KMS-11 (cell line): ENCODE data around the gene NAP1L5.

Experiments used
- H2AFZ ChIP-seq: fragments of 200-600 bp; sonication (generic); 2 replicates; pipeline ENCODE4 v1.6.1; 2016; ENCODE audit warnings: antibody characterized with exemption, mixed run types, low read depth
- H3K27ac ChIP-seq: fragments of 200-600 bp; sonication (generic); 2 replicates; pipeline ENCODE4 v1.6.1; 2016; ENCODE audit warnings: mild to moderate bottlenecking, mixed run types
- H3K27me3 ChIP-seq: fragments of 200-600 bp; sonication (generic); 2 replicates; pipeline ENCODE4 v1.6.1; 2017; ENCODE audit warnings: mild to moderate bottlenecking, low read depth, mixed run types, moderate library complexity; ENCODE audit not compliant: insufficient read depth
- H3K36me3 ChIP-seq: fragments of 200-600 bp; sonication (generic); 2 replicates; pipeline ENCODE4 v1.6.1; 2017; ENCODE audit warnings: mild to moderate bottlenecking, mixed run types; ENCODE audit not compliant: insufficient read depth
- H3K4me1 ChIP-seq: fragments of 200-600 bp; sonication (generic); 2 replicates; pipeline ENCODE4 v1.6.1; 2016; ENCODE audit warnings: mild to moderate bottlenecking, low read depth, mixed run types; ENCODE audit not compliant: poor library complexity, severe bottlenecking
- H3K4me2 ChIP-seq: fragments of 200-600 bp; sonication (generic); 2 replicates; pipeline ENCODE4 v1.7.0; 2016; ENCODE audit warnings: mild to moderate bottlenecking, mixed run types
- H3K4me3 ChIP-seq: fragments of 200-600 bp; sonication (generic); IDR thresholded peaks from 2 replicates; pipeline ENCODE4 v1.6.1; 2017; ENCODE audit warnings: low read depth, low read length, mixed read lengths; ENCODE audit not compliant: insufficient read depth
- H3K79me2 ChIP-seq: fragments of 200-600 bp; sonication (generic); 2 replicates; pipeline ENCODE4 v1.6.1; 2016; ENCODE audit warnings: low read depth, mixed run types; ENCODE audit not compliant: insufficient read depth
- H3K9ac ChIP-seq: fragments of 200-600 bp; sonication (generic); 2 replicates; pipeline ENCODE4 v1.6.1; 2016; ENCODE audit warnings: mild to moderate bottlenecking, mixed run types
- H4K20me1 ChIP-seq: fragments of 200-600 bp; sonication (generic); 2 replicates; pipeline ENCODE4 v1.6.1; 2016; ENCODE audit warnings: mild to moderate bottlenecking, mixed run types; ENCODE audit not compliant: insufficient read depth
- CTCF ChIP-seq: fragments of 200-600 bp; sonication (generic); conservative IDR thresholded peaks from 2 replicates; pipeline ENCODE4 v1.6.1; 2017; ENCODE audit warnings: low read depth, mild to moderate bottlenecking, antibody characterized with exemption, low read length, moderate library complexity, mixed read lengths

The NAP1L5 gene

GRCh38 chr4:88745175-88745574 is 47.5 kb upstream of the NAP1L5 start:
- Histone ChIP-seq H3K4me1 (no peaks in the 10 kb centered on the region), H3K36me3 (no peaks in the 10 kb centered on the region), H2AFZ (no peak overlapping the region), H3K27me3 (no peaks in the 10 kb centered on the region), H3K27ac (no peak overlapping the region), H3K79me2 (no peaks in the 10 kb centered on the region), H4K20me1 (no peaks in the 10 kb centered on the region), H3K9ac (no peak overlapping the region), H3K4me3 (no peak overlapping the region), H3K4me2 (no peak overlapping the region)
- no peak for TF ChIP-seq CTCF

- Histone ChIP-seq H4K20me1 (no peaks in the 10 kb centered on the region), H3K9ac (no peak overlapping the region), H3K4me3 (no peak overlapping the region), H3K79me2 (no peaks in the 10 kb centered on the region), H3K27ac (no peak overlapping the region), H3K4me2 (no peak overlapping the region), H3K4me1 (no peaks in the 10 kb centered on the region), H3K27me3 (no peaks in the 10 kb centered on the region), H2AFZ (no peak overlapping the region), H3K36me3 (no peaks in the 10 kb centered on the region)
- TF ChIP-seq CTCF: no peak
These were observed 47.0 kb upstream of the NAP1L5 start for GRCh38 chr4:88744609-88745008.

- H3K4me1 ChIP-seq: no peaks in the 10 kb centered on the region
- H3K4me2 ChIP-seq: no peak overlapping the region
- H3K79me2 ChIP-seq: no peaks in the 10 kb centered on the region
- H3K27ac ChIP-seq: no peak overlapping the region
- H3K36me3 ChIP-seq: no peaks in the 10 kb centered on the region
- TF ChIP-seq CTCF: no peak
- H3K9ac ChIP-seq: no peak overlapping the region
- no peaks in the 10 kb centered on the region for H3K27me3 ChIP-seq
- no peak overlapping the region for H3K4me3 ChIP-seq
- H2AFZ ChIP-seq: no peak overlapping the region
- no peaks in the 10 kb centered on the region for H4K20me1 ChIP-seq
These were observed 46.1 kb upstream of the NAP1L5 start for GRCh38 chr4:88743696-88744095.

- no peak for TF ChIP-seq CTCF
- no peaks in the 10 kb centered on the region for H4K20me1 ChIP-seq
- no peaks in the 10 kb centered on the region for H3K4me1 ChIP-seq
- H3K4me3 ChIP-seq: no peak overlapping the region
- H3K27me3 ChIP-seq: no peaks in the 10 kb centered on the region
- H3K79me2 ChIP-seq: no peaks in the 10 kb centered on the region
- H3K9ac ChIP-seq: no peak overlapping the region
- no peak overlapping the region for H3K27ac ChIP-seq
- H3K4me2 ChIP-seq: no peak overlapping the region
- no peak overlapping the region for H2AFZ ChIP-seq
- H3K36me3 ChIP-seq: no peaks in the 10 kb centered on the region
These were observed 44.9 kb upstream of the NAP1L5 start for GRCh38 chr4:88742561-88742960.

GRCh38 chr4:88738180-88738579 is 40.6 kb upstream of the NAP1L5 start:
- no peak overlapping the region for H3K27ac ChIP-seq
- H3K79me2 ChIP-seq: no peaks in the 10 kb centered on the region
- H3K27me3 ChIP-seq: no peaks in the 10 kb centered on the region
- no peaks in the 10 kb centered on the region for H3K4me1 ChIP-seq
- no peaks in the 10 kb centered on the region for H3K36me3 ChIP-seq
- no peak overlapping the region for H3K4me3 ChIP-seq
- H3K9ac ChIP-seq: no peak overlapping the region
- no peak overlapping the region for H2AFZ ChIP-seq
- H4K20me1 ChIP-seq: no peaks in the 10 kb centered on the region
- no peak overlapping the region for H3K4me2 ChIP-seq
- no peak for TF ChIP-seq CTCF
